ENCODE results near the gene HERC4.
A peak's percentile ranks its signal among the peaks of the same experiment; 100 is the strongest.

Gene HERC4

DNA sequence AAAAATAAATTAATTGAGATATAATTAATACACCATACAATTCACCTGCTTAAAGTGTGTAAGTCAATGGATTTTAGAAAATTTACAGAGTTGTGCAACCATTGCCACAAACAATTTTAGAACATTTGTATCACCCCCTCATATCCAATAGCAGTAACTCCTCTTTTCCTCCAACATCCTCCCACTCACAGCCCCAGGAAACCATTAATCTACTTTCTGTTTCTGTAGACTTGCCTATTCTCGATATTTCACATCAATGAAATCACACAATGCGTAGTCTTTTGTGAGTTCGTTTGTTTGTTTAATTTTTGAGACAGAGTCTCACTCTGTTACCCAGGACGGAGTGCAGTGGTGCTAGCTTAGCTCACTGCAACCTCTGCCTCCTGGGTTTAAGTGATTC lies 13.7 kb upstream of the HERC4 start:
- H3K36me3 ChIP-seq (ENCODE audit: insufficient read depth, low read length): no peaks in the 10 kb centered on the region
- no peak overlapping the region for H3K27ac ChIP-seq (ENCODE audit: low read depth, low read length)
- no peaks in the 10 kb centered on the region for H3K9me3 ChIP-seq (ENCODE audit: insufficient read depth, low read depth, low read length)
- H3K9ac ChIP-seq (ENCODE audit: low read depth, low read length): no peak overlapping the region
- no peaks in the 10 kb centered on the region for H3K27me3 ChIP-seq (ENCODE audit: insufficient read depth, low read length)
- H3K4me1 ChIP-seq (ENCODE audit: insufficient read depth, low read length): peaks cover 14% of the 10 kb centered on the region
- WGBS: 94% methylated on average over 4 of the region's 4 CpGs
- H3K4me3 ChIP-seq (ENCODE audit: low read length): no peak overlapping the region

DNA sequence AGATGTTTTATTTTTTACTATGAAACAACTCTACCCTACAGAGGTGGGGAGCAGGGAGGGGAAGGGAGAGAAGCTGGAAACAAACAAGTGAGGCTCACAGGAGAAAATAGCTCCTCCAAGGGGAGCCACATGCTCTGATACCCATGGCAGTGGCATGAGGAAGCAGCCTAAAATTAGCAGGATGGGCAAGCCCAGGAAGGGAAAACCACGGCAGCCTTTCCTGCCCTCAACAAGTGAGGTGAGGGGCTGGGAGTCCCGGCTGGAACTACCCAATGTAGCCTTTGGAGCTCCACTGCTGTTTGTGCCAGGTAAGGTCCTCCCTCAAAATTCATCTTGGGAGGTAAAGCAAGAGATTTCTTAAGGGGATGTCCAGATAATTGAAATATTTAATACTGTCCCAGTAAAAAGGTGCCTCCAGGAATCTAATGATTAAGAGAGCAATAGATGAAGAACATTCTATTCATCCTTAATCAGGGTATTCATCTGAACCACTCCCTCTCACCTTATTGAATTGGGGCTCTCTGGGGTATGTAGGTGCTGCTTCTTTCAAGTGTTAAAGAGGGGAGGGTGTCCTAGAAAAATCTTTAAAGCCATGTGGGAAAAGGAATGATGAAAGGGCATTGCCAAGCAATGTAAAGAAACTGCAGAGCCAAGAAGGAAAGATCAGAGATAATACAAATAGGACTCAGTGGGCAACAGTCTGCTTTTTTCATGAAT lies 12.8 kb upstream of the HERC4 start:
- 60% methylated on average over 2 of the region's 2 CpGs for WGBS
- H3K9me3 ChIP-seq (ENCODE audit: insufficient read depth, low read depth, low read length): no peaks in the 10 kb centered on the region
- no peak overlapping the region for H3K4me3 ChIP-seq (ENCODE audit: low read length)
- H3K36me3 ChIP-seq (ENCODE audit: insufficient read depth, low read length): no peaks in the 10 kb centered on the region
- H3K9ac ChIP-seq (ENCODE audit: low read depth, low read length): 0 out of 2 replicates have a peak overlapping the region, but pooled peaks have one; percentile 10
- H3K27me3 ChIP-seq (ENCODE audit: insufficient read depth, low read length): no peaks in the 10 kb centered on the region
- peak overlapping the region; percentile 30; the same call in 1 of the 2 replicates for H3K27ac ChIP-seq (ENCODE audit: low read depth, low read length)
- peaks cover 16% of the 10 kb centered on the region for H3K4me1 ChIP-seq (ENCODE audit: insufficient read depth, low read length)

DNA sequence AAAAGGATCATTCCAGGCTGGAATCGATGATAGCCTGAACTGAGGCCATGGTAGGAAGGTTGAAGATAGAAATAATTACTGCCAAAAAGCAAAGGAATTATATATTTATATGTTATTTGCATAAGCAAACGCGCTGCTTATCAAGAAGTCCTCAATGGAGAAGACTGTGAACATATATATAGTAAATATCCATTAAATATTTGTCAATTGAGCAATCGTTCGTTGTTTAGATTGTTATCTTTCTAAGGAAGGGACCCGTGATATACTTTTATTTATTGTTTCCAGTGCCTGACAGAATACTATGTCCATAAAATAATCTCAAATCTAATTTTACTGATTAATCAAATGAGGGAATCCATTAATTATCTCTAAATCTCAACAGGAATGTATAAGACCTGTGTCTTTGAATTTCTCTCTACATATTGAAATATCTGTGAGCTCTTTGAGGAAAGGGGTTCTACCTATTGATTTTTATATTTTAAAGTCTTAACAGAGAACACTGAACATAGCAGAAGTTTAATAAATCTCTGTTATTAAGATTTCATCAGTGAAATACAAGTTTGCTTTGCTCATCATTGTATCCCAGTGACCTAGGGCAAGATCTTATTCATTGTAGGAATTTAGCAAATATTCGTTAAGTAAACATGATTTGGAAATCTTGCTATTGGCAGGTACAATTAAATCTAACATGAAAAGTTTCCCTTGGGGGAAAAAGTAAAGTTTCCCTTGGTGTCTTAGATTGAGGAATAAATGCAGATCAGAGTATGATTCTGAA lies 12.0 kb upstream of the HERC4 start:
- H3K9ac ChIP-seq (ENCODE audit: low read depth, low read length): 0 out of 2 replicates have a peak overlapping the region, but pooled peaks have one; percentile 10
- no peaks in the 10 kb centered on the region for H3K36me3 ChIP-seq (ENCODE audit: insufficient read depth, low read length)
- H3K27ac ChIP-seq (ENCODE audit: low read depth, low read length): peak overlapping the region; percentile 30; the same call in 1 of the 2 replicates
- H3K27me3 ChIP-seq (ENCODE audit: insufficient read depth, low read length): no peaks in the 10 kb centered on the region
- no peak overlapping the region for H3K4me3 ChIP-seq (ENCODE audit: low read length)
- no peaks in the 10 kb centered on the region for H3K9me3 ChIP-seq (ENCODE audit: insufficient read depth, low read depth, low read length)
- WGBS: over 99% methylated on average over 3 of the region's 7 CpGs
- H3K4me1 ChIP-seq (ENCODE audit: insufficient read depth, low read length): peaks cover 22% of the 10 kb centered on the region

DNA sequence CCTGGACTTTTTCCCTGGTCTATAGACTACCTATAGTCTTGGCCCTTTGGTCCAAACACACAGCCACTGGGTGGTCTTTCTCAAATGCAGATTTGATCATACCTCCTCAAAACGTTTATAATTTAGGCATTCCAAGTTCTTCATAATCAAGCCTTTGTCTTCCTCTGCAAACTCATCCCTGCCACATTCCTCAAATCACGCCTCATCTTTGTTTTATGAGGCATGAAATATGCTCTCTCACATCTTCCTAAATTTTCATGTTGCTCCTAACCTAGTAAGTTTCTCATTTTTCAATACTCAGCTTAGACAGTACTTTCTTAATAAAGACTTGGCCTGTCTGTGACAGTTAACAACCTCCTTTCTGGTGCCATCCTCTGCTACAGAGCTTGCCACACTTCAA lies 10.9 kb upstream of the HERC4 start:
- 69% methylated on average over 2 of the region's 2 CpGs for WGBS
- H3K27ac ChIP-seq (ENCODE audit: low read depth, low read length): no peak overlapping the region
- no peaks in the 10 kb centered on the region for H3K36me3 ChIP-seq (ENCODE audit: insufficient read depth, low read length)
- H3K27me3 ChIP-seq (ENCODE audit: insufficient read depth, low read length): no peaks in the 10 kb centered on the region
- H3K9ac ChIP-seq (ENCODE audit: low read depth, low read length): no peak overlapping the region
- H3K4me3 ChIP-seq (ENCODE audit: low read length): no peak overlapping the region
- H3K9me3 ChIP-seq (ENCODE audit: insufficient read depth, low read depth, low read length): no peaks in the 10 kb centered on the region
- peaks cover 22% of the 10 kb centered on the region for H3K4me1 ChIP-seq (ENCODE audit: insufficient read depth, low read length)

DNA sequence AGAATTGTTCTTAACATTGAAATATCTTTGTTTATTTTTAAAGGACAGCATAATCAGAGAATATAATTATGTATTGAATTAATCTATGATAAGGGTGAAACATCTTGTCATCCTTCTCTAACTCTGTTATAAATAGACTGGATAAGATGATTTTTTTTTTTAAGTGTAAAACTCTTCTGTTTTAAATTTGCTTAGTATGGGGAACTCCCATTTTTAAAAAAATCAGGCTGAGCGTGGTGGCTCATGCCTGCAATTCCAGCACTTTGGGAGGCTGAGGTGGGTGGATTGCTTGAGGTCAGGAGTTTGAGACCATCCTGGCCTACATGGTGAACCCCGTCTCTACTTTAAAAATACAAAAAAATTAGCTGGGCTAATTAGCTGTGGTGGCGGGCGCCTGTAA lies 9.4 kb upstream of the HERC4 start:
- H3K9me3 ChIP-seq (ENCODE audit: insufficient read depth, low read depth, low read length): no peaks in the 10 kb centered on the region
- peaks cover 22% of the 10 kb centered on the region for H3K4me1 ChIP-seq (ENCODE audit: insufficient read depth, low read length)
- no peak overlapping the region for H3K27ac ChIP-seq (ENCODE audit: low read depth, low read length)
- no peaks in the 10 kb centered on the region for H3K36me3 ChIP-seq (ENCODE audit: insufficient read depth, low read length)
- H3K9ac ChIP-seq (ENCODE audit: low read depth, low read length): no peak overlapping the region
- no peaks in the 10 kb centered on the region for H3K27me3 ChIP-seq (ENCODE audit: insufficient read depth, low read length)
- H3K4me3 ChIP-seq (ENCODE audit: low read length): no peak overlapping the region
- WGBS: 96% methylated on average over 3 of the region's 4 CpGs

DNA sequence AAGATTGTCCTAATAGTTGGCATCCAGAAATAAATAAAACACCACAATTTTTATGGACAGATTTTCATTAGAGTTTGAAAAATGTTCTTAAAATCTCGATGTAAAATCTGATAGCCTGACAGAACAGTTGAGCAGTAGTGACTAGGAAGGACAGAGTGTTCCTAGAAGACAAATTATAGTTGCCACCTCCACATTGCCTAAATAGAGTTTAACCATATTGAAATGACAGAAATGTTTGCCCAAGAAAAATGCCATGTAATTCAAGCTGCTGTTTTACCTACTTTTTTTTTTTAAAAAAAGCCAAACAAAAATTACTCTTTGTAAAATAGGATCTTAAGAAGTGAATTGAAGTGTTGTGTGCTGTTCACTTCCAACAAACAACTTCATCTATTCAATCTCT lies 8.9 kb upstream of the HERC4 start:
- 86% methylated on average over 1 of the region's 1 CpG for WGBS
- Histone ChIP-seq H3K36me3 (ENCODE audit: insufficient read depth, low read length) (no peaks in the 10 kb centered on the region), H3K27me3 (ENCODE audit: insufficient read depth, low read length) (no peaks in the 10 kb centered on the region), H3K4me3 (ENCODE audit: low read length) (no peak overlapping the region), H3K27ac (ENCODE audit: low read depth, low read length) (no peak overlapping the region), H3K4me1 (ENCODE audit: insufficient read depth, low read length) (peaks cover 22% of the 10 kb centered on the region), H3K9ac (ENCODE audit: low read depth, low read length) (no peak overlapping the region), H3K9me3 (ENCODE audit: insufficient read depth, low read depth, low read length) (no peaks in the 10 kb centered on the region)

DNA sequence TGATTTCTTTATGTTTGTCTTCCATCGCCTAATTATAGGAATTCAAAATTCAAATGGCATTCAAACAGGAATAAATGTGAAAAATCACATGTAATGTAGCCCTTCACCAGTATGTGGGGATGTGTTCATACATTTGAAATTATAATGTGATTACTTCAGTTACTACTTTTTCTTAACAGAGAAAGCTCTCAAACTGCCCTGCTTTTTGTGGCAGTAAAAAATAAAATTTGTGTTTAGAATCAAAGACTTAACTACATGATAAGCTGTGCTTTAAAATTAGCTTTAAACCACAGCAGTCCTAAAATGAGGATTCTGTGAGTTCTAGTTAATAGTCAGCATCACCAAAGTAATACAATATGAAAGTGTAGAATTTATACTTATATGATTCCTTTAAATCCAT lies 7.8 kb upstream of the HERC4 start:
- H3K4me1 ChIP-seq (ENCODE audit: insufficient read depth, low read length): peaks cover 16% of the 10 kb centered on the region
- H3K36me3 ChIP-seq (ENCODE audit: insufficient read depth, low read length): no peaks in the 10 kb centered on the region
- WGBS: 100% methylated on average over 1 of the region's 1 CpG
- H3K9me3 ChIP-seq (ENCODE audit: insufficient read depth, low read depth, low read length): no peaks in the 10 kb centered on the region
- H3K4me3 ChIP-seq (ENCODE audit: low read length): no peak overlapping the region
- no peaks in the 10 kb centered on the region for H3K27me3 ChIP-seq (ENCODE audit: insufficient read depth, low read length)
- H3K9ac ChIP-seq (ENCODE audit: low read depth, low read length): no peak overlapping the region
- H3K27ac ChIP-seq (ENCODE audit: low read depth, low read length): no peak overlapping the region

DNA sequence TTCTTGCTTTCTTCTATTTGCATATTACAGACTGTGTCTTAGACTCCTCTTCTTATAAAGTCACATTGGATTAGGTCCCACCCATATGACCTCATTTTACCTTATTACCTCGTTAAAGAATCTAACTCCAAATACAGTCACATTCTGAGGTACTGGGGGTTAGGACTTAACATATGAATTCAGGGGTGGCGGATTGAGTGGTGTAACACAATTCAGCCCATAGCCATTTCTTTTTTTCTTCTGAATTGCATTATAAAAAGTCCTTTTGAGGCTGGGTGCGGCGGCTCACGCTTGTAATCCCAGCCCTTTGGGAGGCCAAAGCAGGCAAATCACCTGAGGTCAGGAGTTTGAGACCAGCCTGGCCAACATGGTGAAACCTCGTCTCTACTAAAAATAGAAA lies 6.8 kb upstream of the HERC4 start:
- H3K9me3 ChIP-seq (ENCODE audit: insufficient read depth, low read depth, low read length): no peaks in the 10 kb centered on the region
- H3K27me3 ChIP-seq (ENCODE audit: insufficient read depth, low read length): no peaks in the 10 kb centered on the region
- H3K4me1 ChIP-seq (ENCODE audit: insufficient read depth, low read length): peaks cover 8% of the 10 kb centered on the region; the same call in 1 of the 2 replicates
- 81% methylated on average over 5 of the region's 6 CpGs for WGBS
- no peak overlapping the region; the same call in 1 of the 2 replicates for H3K27ac ChIP-seq (ENCODE audit: low read depth, low read length)
- H3K4me3 ChIP-seq (ENCODE audit: low read length): no peak overlapping the region
- no peak overlapping the region for H3K9ac ChIP-seq (ENCODE audit: low read depth, low read length)
- H3K36me3 ChIP-seq (ENCODE audit: insufficient read depth, low read length): no peaks in the 10 kb centered on the region

DNA sequence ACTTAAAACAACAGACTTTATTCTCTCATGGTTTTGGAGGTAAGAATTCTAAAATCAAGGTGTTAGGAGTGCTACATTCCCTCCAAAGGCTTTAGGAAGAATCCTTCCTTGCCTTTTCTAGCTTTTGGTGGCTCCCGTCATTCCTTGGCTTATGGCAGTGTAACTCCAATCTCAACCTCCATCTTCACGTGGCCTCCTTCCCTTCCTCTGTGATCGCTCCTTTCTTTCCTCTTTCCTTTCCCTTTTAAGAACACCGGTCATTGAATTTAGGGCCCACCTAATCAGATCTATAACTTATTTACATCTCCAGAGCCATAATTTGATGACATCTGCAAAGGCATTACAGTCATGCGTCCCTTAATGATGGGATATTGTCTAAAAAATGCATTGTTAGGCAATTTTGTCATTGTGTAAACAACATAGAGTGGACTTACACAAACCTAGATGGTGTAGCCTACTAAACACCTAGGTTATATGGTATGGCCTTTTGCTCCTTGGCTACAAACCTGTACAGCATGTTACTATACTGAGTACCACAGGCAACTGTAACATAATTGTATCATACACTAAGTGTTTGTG lies 5.9 kb upstream of the HERC4 start:
- Histone ChIP-seq H3K4me3 (ENCODE audit: low read length) (no peak overlapping the region), H3K9me3 (ENCODE audit: insufficient read depth, low read depth, low read length) (no peaks in the 10 kb centered on the region), H3K9ac (ENCODE audit: low read depth, low read length) (no peak overlapping the region), H3K4me1 (ENCODE audit: insufficient read depth, low read length) (peaks cover 8% of the 10 kb centered on the region; the same call in 1 of the 2 replicates), H3K36me3 (ENCODE audit: insufficient read depth, low read length) (no peaks in the 10 kb centered on the region), H3K27ac (ENCODE audit: low read depth, low read length) (peak overlapping the region; percentile 39; the same call in 1 of the 2 replicates), H3K27me3 (ENCODE audit: insufficient read depth, low read length) (no peaks in the 10 kb centered on the region)
- WGBS: 84% methylated on average over 5 of the region's 5 CpGs

DNA sequence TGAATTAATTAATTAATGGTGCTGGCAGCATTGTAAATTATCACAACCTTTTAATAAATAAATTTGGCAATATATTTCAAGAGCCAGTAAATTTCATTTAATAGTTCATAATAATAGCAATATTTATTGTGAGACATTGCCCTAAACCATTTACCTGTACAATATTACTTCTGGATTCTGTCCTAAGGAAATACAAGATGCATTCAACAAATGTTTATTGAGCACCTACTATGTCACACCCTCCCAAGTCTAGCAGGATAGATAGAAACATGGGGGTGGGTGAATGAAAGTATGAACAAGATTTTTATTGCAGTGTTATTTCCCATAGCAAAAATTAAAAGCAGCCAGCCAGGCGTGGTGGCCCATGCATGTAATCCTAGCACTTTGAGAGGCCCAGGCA lies 4.4 kb upstream of the HERC4 start:
- peaks cover 14% of the 10 kb centered on the region for H3K4me1 ChIP-seq (ENCODE audit: insufficient read depth, low read length)
- H3K9me3 ChIP-seq (ENCODE audit: insufficient read depth, low read depth, low read length): no peaks in the 10 kb centered on the region
- H3K36me3 ChIP-seq (ENCODE audit: insufficient read depth, low read length): no peaks in the 10 kb centered on the region
- H3K27ac ChIP-seq (ENCODE audit: low read depth, low read length): no peak overlapping the region
- H3K27me3 ChIP-seq (ENCODE audit: insufficient read depth, low read length): no peaks in the 10 kb centered on the region
- no peak overlapping the region for H3K4me3 ChIP-seq (ENCODE audit: low read length)
- no peak overlapping the region for H3K9ac ChIP-seq (ENCODE audit: low read depth, low read length)
- WGBS: 97% methylated on average over 1 of the region's 1 CpG

DNA sequence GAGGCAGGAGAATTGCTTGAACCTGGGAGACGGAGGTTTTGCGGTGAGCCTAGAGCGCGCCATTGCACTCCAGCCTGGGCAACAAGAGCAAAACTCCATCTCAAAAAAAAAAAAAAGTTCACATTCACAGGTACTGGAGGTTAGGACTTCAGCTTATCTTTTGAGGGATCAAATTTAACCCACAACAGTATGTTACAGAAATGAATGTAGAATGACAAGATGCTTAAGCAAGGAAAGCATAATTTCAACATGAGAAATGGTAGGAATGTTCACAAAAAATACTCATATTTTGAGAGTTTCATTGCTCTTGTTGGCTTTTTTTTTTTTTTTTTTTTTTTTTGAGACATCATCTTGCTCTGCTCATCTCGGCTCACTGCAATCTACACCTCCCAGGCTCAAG lies 1.9 kb upstream of the HERC4 start:
- Histone ChIP-seq H3K4me1 (ENCODE audit: insufficient read depth, low read length) (peaks cover 22% of the 10 kb centered on the region), H3K36me3 (ENCODE audit: insufficient read depth, low read length) (peaks cover 8% of the 10 kb centered on the region), H3K4me3 (ENCODE audit: low read length) (no peak overlapping the region), H3K9ac (ENCODE audit: low read depth, low read length) (no peak overlapping the region), H3K27ac (ENCODE audit: low read depth, low read length) (no peak overlapping the region), H3K9me3 (ENCODE audit: insufficient read depth, low read depth, low read length) (no peaks in the 10 kb centered on the region), H3K27me3 (ENCODE audit: insufficient read depth, low read length) (no peaks in the 10 kb centered on the region)
- WGBS: 94% methylated on average over 5 of the region's 5 CpGs

All from HUES64 (cell line).